Measurements from ENCODE around the gene MYL2.

DNA sequence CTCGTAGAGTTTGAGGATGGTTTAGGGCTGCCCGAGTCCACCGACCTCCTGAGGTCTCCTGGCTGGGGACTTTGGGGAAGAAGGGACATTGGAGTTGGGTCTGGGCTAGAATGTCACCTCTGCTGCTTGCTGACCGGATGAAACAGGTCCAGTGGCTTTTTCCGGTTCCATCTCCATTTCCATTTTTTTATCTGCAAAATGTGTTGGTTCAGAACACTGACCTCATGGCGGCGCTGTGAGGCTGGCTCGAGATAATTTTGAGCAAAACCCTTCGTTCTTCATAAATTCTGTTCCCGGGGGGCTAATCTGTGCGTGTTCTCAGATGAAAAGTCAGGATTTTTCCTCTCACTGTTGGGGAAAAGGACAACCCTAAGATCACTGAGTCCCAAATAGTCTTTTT is 11.7 kb upstream of the MYL2 start:
- TF ChIP-seq, protein P1, sequence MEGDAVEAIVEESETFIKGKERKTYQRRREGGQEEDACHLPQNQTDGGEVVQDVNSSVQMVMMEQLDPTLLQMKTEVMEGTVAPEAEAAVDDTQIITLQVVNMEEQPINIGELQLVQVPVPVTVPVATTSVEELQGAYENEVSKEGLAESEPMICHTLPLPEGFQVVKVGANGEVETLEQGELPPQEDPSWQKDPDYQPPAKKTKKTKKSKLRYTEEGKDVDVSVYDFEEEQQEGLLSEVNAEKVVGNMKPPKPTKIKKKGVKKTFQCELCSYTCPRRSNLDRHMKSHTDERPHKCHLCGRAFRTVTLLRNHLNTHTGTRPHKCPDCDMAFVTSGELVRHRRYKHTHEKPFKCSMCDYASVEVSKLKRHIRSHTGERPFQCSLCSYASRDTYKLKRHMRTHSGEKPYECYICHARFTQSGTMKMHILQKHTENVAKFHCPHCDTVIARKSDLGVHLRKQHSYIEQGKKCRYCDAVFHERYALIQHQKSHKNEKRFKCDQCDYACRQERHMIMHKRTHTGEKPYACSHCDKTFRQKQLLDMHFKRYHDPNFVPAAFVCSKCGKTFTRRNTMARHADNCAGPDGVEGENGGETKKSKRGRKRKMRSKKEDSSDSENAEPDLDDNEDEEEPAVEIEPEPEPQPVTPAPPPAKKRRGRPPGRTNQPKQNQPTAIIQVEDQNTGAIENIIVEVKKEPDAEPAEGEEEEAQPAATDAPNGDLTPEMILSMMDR (IDR thresholded peaks at IDR 0.05) = no peak
- TF ChIP-seq POLR2AphosphoS5 (IDR thresholded peaks at IDR 0.05) (no peak), POLR2A (IDR thresholded peaks at IDR 0.05; ENCODE audit: low read depth) (no peak)
